ENCODE measurements around the gene KDM1B.
A peak's percentile ranks its signal among the peaks of the same experiment; 100 is the strongest.
"Not testable (repeated sequence)": the region's sequence is repeated elsewhere in the genome, so short reads cannot be mapped to it uniquely, and the experiment has no call there.

The KDM1B gene

DNA sequence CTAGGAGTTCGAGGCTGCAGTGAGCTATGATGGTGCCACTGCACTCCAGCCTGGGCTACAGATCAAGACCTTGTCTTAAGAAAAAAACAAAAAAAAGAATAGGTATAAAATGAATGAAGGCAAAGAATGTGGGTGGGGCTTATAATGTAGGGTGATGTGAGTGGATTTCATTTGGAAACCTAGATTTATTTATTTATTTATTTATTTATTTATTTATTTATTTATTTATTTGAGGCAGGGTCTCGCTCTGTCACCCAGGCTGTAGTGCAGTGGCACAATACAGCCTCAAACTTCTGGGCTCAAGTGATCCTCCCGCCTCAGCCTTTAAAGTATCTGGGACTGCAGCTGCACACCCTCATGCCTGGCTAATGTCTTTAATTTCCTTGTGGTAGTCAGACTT lies 3.8 kb upstream of the KDM1B start:
- DNase-seq: not testable (repeated sequence)

DNA sequence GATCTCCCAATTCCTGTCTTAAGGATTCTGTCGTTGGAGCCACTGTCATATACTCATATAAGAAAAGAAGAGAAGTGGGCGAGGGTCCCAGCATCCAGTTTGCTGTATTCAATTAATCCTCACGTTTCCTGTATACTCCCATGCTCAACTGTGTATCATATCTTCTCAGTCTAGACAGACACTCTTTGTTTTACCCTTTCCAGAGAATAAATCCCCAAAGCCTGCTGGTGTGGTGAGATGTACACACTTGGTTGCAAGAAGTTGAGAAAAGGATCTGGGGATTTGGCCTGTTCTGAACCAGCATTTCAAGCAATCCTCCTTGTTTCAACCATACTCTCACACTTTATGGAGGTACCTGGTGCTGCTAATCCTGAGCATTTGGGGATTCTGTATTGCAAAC lies 3.4 kb upstream of the KDM1B start:
- DNase-seq: no peak

DNA sequence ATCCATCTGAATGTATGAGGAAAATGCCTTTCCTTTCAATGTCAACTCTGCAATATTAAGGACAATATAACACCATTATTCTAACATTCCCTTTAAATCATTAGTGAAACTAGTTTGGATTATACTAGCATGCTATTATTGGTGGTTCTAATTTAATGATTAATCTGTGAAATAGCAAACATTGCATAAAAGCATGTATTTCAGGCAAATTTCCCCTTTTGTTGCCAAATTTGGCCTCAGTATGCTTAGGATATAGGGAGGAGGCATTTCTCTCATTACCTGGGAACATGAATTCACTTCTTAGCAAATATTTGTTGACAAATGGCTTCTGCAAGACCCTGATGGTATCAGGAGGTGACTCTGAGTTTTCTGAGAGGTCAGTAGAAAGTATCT lies 1.9 kb upstream of the KDM1B start:
- DNase-seq: no peak

DNA sequence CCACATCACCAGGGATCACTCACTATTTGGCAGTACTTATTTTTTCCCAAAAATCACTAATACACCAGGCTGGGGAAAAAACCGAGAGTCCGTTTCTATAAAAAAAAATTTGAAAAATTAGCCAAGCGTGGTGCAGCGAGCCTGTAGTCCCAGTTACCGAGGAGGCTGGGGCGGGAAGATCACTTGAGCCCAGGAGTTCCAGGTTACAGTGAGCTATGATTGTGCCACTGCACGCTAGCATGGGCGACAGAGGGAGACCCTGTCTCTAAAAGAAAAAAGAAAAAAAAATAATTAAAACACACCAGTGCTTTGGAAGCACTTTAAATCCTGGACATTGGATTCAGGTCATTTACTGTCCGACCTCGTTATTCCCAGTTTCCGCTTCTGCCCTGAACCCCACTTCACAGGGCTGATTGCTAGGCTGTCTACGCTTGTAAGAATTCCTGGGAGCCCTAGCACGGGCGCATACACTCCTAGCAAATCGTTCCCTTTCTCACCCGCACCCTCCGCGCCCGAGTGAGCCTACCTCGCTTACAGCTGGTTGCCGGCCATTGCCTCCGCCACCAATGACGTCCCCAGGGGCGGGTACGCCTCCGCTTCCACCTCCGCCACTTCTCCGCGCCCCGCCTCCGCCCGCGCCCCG lies 594 bp upstream of the KDM1B start, which contains the start of gene TPMT:
TSS of gene TPMT (minus strand) at position 571 of the 643 bp plus-strand sequence. CDS start 5,950 bp downstream, outside the sequence.
- DNase-seq: peak; percentile 99

DNA sequence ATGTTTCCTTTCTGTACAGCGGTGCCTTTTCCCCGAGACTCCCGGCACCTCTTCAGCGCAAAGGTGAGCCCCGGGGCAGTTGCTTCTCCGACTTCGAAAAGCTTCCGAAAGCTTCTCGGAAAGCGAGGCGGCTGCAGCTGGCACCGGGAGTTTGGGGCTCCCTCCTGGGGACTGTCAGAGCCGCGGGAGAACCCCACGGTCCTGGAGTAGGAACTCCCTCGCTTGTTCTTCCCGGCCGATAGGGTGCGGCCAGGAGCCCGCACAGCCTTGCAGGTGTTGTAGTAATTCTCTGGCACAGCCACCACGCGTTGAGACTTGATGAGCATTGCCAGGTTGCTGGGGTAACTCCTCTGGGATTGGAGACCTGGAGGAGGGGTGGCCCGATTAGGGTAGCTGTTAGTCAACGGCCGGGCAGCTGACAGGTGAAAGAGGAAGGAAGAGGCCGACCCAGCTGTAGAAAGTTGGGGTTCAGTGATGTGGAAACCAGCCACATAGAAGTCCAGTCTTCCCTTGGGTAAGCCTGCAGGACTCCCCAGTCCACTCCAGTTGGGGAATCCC lies 721 bp downstream of the KDM1B start:
- DNase-seq: peak; percentile 87

DNA sequence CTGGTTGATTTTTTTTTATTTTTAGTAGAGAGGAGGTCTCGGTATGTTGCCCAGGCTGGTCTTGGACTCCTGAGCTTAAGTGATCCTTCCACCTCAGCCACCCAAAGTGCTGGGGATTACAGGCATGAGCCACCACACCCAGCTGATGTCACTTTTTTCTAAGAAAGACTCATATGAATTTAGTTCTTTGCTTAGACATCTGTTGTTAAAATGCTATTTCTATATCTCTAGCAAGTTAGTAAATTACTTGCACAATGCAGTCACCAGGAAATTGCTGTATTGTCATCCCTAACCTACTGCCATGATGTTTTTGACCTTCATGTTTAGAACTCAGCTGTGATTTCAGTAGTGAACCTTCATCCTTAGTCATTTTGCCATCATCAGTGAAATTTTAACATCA lies 5.7 kb downstream of the KDM1B start:
- no peak for DNase-seq

DNA sequence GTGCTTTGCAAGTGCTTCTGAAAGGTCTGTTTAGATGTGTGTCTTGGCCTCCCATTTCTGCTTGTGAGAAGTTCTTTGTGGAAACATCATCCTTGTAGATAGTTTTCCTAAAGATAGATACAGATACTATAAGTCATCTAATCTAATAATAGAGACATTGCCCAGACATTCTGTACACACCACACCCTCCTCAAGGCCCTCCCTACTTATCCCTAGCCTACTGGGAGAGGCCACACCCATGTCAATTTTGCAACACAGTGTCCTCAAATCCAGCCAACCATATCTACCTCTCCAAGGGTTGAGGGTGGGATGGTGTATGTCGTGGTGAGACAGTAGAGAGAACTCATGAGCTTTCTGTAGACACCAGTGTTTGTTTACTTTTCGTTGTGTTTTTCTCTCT lies 6.2 kb downstream of the KDM1B start:
- no peak for DNase-seq

DNA sequence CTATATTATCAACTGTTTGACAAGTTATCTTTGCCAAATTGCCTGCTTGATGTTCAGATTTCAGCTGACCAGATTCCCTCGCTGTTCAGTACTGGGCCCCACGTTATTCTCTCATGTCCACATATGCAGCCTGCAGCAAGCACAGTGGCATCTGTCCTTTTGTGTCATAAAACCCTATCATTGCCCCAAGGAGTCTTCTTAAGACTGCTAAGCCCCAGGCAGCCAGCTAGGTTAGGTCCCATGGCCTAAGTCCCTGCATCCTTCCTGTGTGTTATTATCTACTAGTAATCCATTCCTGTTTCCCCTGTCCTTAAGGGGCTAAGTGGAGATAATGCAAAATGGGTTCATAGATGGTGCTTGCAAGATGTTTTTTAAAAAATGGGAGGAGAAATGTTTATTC lies 7.2 kb downstream of the KDM1B start:
- DNase-seq: peak; percentile 89

DNA sequence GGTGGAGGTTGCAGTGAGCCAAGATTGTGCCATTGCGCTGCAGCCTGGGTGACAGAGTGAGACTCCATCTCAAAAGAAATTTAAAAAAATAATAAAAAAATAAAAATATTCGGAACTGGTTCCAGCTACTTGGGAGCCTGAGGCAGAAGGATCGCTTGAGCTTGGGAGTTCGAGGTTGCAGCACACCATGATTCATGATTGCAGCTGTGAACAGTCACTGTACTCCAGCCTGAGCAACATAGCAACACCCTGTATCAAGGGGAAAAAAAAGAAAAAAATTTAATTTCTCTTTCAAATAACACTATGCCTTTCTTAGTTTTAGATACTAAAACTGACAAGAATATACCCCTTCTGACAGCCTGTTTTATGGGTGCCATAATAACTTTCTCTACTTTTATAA lies 10.5 kb downstream of the KDM1B start:
- no peak for DNase-seq

DNA sequence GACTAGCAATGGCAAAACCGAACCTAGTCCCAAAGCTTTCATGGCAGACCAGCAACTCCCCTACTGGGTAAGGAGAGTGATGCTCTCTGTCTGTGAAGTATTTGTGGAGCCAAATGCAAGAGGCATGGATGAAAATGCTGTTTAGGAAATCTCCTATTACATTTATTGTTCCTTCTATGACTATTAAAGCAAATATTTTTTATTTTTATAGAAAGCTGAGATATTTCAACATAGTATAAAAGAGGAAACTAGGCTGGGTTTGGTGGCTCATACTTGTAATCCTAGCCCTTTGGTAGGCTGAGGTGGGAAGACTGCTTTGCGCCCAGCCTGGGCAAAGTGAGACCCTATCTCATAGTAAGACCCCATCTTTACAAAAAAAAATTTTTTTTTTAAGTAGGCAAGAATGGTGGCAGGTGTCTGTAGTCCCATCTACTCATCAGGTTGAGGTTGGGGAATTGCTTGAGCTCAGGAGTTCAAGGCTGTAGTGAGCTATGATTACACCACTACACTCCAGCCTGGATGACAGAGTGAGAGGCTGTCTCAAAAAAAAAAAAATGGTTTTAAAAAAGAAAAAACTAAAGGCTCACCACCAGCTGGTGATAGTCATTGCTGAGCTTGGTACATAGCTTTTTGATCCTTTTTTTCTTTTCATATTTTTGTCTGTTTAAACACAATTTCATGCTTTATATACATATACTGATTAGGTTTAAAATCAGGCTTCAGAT lies 11.3 kb downstream of the KDM1B start:
- DNase-seq: no peak

DNA sequence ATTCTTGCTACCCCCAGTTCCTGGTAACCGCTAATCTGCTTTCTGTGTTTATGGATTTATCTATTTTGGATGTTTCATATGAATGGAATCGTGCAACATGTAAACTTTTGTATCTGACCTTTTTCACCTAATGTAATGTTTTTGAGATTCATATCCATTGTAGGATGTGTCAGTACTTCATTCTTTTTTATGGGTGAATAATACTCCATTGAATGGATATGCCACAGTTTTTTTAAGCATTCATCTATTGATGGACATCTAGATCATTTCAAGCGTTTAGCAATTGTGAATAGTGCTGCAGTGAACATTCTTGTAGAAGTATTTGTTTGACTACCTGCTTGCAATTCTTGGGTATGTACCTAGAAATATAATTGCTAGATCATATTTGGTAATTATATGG lies 13.0 kb downstream of the KDM1B start:
- no peak for DNase-seq

DNA sequence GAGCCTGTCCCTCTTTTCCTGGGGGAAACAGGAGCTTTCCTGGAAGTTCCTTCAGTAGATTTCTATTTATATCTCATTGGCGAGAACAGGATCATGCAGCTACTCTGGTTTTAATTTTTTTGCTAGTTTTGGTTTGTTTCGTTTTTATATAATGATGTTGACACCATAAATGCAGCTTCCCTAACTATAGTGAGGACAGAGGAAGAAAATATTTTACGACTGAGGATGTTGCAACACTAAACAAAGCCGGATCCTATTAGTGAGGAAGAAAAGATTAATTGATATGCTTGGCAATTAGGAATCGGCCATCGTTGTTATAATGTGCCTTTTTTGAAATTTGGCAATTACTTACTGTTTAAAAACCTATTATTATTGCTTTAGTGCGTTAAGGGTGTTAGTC lies 16.6 kb downstream of the KDM1B start:
- DNase-seq: no peak

DNA sequence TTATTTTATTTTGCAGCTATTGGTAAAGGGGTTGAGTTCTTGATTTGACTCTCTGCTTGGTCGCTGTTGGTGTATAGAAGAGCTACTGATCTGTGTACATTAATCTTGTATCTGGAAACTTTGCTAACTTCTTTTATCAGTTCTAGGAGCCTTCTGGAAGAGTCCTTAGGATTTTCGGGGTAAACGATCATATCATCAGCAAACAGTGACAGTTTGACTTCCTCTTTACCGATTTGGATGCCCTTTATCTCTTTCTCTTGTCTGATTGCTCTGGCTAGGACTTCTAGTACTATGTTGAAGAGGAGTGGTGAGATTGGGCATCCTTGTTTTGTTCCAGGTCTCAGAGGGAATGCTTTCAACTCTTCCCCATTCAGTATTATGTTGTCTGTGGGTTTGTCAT lies 21.0 kb downstream of the KDM1B start:
- not testable (repeated sequence) for DNase-seq

DNA sequence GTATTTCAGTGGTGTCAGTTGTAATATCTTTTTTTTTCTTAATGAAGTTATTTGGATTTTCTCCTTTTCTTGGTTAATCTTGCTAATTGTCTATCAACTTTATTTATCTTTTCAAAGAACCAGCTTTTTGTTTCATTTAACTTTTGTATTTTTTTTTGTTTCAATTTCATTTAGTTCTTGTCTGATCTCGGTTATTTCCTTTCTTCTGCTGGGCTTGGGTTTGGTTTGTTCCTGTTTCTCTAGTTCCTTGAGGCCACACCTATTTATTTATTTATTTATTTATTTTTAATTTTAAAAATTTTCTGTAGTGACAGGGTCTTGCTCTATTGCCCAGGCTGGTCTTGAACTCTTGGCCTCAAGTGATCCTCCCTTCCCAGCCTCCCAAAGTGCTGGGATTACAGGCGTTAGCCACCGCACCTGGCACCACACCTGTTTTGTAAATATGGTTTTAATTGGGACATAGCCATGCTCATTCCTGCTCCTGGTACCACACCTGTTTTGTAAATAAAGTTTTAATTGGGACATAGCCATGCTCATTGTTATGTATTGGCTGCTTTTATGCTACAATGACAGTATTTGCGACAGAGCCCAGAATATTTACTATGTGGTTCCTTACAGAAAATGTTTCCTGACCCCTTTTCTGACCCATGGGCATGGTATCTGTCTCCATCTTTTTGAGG lies 22.2 kb downstream of the KDM1B start:
- no peak for DNase-seq

DNA sequence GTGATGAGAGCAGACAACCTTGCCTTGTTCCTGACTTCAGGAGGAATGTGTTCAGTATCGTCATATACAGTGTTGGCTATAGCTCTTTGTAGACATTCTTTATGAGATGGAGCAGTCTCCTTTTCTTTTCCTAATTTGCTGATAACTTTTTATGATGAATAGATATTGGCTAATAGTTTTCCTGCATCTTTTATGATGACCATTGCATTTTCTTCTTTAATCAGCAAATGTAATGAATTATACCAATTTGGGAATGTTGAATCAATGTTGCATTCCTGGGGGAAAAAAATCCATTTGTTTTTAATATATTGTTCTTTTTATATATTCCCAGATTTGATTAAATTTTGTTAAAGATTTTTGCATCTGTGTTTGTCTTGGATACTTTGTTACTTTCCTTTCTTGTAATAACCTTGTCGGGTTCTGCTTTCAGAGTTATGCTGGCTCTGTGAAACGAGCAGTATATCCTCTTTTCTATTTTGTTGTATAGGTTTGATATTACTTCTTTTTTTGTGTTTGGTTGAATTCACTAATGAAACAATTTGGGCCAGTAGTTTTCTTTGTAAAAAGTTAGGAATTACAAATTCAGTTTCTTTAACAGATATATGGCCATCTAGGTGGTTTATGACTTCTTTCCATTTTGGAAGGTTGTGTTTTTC lies 23.9 kb downstream of the KDM1B start:
- DNase-seq: no peak

DNA sequence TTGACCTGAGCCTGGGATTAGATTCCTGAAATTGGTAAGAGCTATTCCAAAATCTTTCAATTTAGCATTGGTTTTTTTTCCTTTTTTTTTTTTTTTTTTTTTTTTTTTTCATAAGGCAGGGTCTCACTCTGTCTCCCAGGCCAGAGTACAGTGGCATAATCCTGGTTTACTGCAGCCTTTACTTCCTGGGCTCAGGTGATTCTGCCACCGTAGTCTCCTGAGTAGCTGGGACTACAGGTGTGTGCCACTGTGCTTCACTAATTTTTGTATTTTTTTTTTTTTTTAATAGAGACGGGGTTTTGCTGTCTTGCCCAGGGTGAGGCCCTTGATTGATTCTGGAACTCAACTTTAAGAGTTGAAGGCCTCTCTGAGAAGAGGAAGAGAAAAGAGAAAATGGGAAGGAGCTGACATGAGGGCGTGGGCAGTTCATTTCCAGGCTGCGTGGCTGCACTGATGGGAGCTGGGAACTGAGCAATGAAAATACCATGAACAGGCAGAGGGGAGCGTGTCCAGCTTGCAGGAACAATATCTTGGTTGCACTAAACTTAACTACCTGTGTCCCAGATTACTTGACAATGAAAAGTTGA lies 24.6 kb downstream of the KDM1B start:
- DNase-seq: no peak

DNA sequence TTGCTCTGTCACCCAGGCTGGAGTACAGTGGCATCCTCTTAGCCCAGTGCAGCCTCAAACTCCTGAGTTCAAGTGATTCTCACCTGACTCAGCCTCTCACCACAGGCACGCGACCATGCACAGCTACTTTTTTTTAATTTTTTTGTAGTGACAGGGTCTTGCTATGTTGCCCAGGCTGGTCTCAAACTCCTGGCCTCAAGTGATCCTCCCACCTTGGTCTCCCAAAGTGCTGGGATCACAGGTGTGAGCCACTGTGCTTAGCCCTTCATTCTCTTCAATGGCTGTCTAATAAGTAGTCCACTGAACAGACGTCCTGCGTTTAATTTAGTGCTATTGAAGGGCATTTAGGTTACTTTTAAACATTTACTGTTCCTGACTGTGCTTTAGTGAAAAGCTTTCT lies 27.3 kb downstream of the KDM1B start:
- no peak for DNase-seq

DNA sequence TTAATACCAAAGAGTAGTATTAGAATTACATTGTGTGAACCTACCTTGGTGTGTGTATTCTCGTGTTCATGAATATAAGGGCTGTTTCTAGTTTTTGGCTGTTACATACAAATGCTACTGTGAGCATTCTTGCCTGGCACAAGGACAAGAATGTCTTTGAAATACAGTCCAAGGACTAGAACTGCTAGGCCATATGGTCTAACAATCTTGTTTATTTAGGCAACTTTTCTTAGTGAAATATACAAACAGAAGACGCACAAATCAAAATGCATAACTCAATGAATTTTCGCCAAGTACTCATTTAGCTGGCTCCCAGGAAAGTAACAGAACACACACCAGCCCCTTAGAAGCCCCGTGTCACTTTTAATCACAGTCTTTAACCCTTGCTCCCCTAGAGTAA lies 28.5 kb downstream of the KDM1B start:
- no peak for DNase-seq

DNA sequence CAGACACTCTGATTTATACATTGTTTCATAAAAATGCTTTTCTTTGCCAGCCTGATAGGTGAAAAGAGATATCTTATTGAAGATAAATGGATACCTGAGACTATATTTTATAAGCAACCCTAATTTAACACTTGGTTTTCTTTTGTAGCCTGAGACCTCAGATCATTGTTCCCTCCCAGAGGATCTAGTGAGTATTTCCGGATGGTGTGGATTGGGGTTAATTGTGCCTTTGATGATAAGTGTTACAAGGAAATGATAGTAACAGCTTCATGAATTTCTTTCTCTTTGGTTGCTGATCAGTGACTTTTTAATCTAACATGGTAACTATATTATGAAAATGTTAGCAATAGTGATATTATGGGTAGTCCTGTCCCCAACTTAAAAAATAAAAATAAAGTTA lies 30.4 kb downstream of the KDM1B start:
- no peak for DNase-seq

DNA sequence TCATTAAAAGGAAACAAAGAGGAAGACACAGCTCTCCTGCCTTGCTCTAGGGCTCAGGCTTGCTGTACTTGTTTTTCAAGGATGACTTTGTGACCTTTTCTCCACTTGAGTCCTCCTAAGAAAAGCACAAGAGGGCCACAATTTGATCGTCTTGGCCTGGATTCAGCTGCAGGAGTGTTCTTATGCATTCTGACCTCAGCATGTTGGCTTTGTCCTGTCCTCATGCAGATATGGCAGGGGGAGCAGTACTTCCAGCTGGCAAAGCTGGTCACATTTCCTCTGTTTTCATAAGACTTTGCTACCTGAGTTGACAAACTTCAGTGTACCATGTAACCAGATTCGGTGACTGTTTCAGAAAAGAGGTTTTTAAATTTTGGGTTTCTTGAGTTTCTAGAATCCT lies 30.8 kb downstream of the KDM1B start:
- DNase-seq: no peak

DNA sequence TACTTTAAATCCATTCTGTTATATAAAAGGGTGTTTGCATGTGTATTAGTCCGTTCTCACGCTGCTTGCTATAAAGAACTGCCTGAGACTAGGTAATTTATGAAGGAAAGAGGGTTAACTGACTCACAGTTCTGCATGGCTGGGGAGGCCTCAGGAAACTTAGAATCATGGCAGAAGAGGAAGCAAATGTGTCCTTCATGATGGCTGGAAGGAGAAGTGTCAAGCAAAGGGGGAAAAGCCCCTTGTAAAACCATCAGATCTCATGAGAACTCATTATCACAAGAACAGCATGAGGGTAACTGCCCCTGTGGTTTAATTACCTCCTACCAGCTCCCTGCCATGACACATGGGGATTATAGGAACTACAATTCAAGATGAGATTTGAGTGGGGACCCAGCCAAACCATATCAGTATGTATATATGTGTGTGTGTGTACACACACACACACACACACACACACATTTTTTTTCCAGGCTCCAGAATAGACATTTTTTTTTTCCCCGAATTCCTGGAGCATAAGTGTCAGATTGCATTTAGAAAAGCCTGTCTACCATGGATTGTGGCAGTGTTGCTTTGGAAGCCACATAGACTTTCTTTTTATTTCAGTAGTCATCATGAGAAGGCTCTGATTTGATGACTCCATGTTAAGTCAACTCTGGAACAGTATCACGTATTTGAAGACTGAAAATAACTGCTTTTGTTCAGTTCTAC lies 31.5 kb downstream of the KDM1B start:
- DNase-seq: peak; percentile 13

DNA sequence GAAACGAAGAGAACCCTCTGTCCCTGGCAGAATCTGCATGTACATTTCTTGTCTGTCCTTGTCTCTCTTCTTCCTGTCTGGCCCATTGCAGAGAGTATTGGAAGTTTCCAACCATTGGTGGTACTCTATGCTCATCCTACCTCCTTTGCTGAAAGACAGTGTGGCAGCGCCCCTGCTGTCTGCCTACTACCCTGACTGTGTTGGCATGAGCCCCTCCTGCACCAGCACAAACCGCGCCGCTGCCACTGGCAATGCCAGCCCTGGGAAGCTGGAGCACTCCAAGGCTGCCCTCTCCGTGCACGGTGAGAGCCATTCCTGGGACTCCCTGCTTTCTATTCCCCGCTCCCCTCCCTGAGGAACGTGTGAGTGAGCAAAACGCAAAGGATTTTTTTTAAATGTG lies 32.5 kb downstream of the KDM1B start:
- DNase-seq: no peak
